Measurements from ENCODE around the gene ASCC3.
"Not testable (repeated sequence)": the region's sequence is repeated elsewhere in the genome, so short reads cannot be mapped to it uniquely, and the experiment has no call there.

Gene ASCC3

GRCh38 chr6:100737720-100738119, 143.4 kb downstream of the ASCC3 start:
- H3K9ac ChIP-seq (ENCODE audit: low read depth in 1 of 2, low read length in 2 of 2); H3K27ac ChIP-seq (ENCODE audit: low read depth, low read length); H3K4me1 ChIP-seq (ENCODE audit: control insufficient read depth in 1 of 2, insufficient read depth in 2 of 2, low read length in 2 of 2); H3K4me3 ChIP-seq (ENCODE audit: low read depth in 1 of 2, low read length in 2 of 2); H3K27me3 ChIP-seq (ENCODE audit: control insufficient read depth in 1 of 2, insufficient read depth in 2 of 2, low read length in 2 of 2); H3K36me3 ChIP-seq (ENCODE audit: control insufficient read depth in 1 of 2, insufficient read depth in 2 of 2, low read length in 2 of 2); H3K9me3 ChIP-seq (ENCODE audit: control insufficient read depth in 1 of 2, low read length in 2 of 2): not testable (repeated sequence)

- Histone ChIP-seq H3K27ac (ENCODE audit: low read depth, low read length) (no peak overlapping the region), H3K9me3 (ENCODE audit: control insufficient read depth in 1 of 2, low read length in 2 of 2) (no peaks in the 10 kb centered on the region), H3K27me3 (ENCODE audit: control insufficient read depth in 1 of 2, insufficient read depth in 2 of 2, low read length in 2 of 2) (no peaks in the 10 kb centered on the region), H3K4me1 (ENCODE audit: control insufficient read depth in 1 of 2, insufficient read depth in 2 of 2, low read length in 2 of 2) (no peaks in the 10 kb centered on the region), H3K9ac (ENCODE audit: low read depth in 1 of 2, low read length in 2 of 2) (no peak overlapping the region), H3K36me3 (ENCODE audit: control insufficient read depth in 1 of 2, insufficient read depth in 2 of 2, low read length in 2 of 2) (no peaks in the 10 kb centered on the region), H3K4me3 (ENCODE audit: low read depth in 1 of 2, low read length in 2 of 2) (no peak overlapping the region)
Measured at GRCh38 chr6:100731411-100731810, 149.7 kb downstream of the ASCC3 start.

GRCh38 chr6:100730001-100730980, 150.8 kb downstream of the ASCC3 start:
- H3K27me3 ChIP-seq (ENCODE audit: control insufficient read depth in 1 of 2, insufficient read depth in 2 of 2, low read length in 2 of 2), result no peaks in the 10 kb centered on the region
- no peaks in the 10 kb centered on the region for H3K36me3 ChIP-seq (ENCODE audit: control insufficient read depth in 1 of 2, insufficient read depth in 2 of 2, low read length in 2 of 2)
- no peak overlapping the region for H3K27ac ChIP-seq (ENCODE audit: low read depth, low read length)
- no peaks in the 10 kb centered on the region for H3K4me1 ChIP-seq (ENCODE audit: control insufficient read depth in 1 of 2, insufficient read depth in 2 of 2, low read length in 2 of 2)
- H3K4me3 ChIP-seq (ENCODE audit: low read depth in 1 of 2, low read length in 2 of 2), result no peak overlapping the region
- no peak overlapping the region for H3K9ac ChIP-seq (ENCODE audit: low read depth in 1 of 2, low read length in 2 of 2)
- H3K9me3 ChIP-seq (ENCODE audit: control insufficient read depth in 1 of 2, low read length in 2 of 2), result no peaks in the 10 kb centered on the region

GRCh38 chr6:100726666-100727065, 154.5 kb downstream of the ASCC3 start:
- no peaks in the 10 kb centered on the region for H3K27me3 ChIP-seq (ENCODE audit: control insufficient read depth in 1 of 2, insufficient read depth in 2 of 2, low read length in 2 of 2)
- no peaks in the 10 kb centered on the region for H3K36me3 ChIP-seq (ENCODE audit: control insufficient read depth in 1 of 2, insufficient read depth in 2 of 2, low read length in 2 of 2)
- H3K9me3 ChIP-seq (ENCODE audit: control insufficient read depth in 1 of 2, low read length in 2 of 2), result no peaks in the 10 kb centered on the region
- H3K27ac ChIP-seq (ENCODE audit: low read depth, low read length), result no peak overlapping the region
- H3K4me1 ChIP-seq (ENCODE audit: control insufficient read depth in 1 of 2, insufficient read depth in 2 of 2, low read length in 2 of 2), result no peaks in the 10 kb centered on the region
- H3K9ac ChIP-seq (ENCODE audit: low read depth in 1 of 2, low read length in 2 of 2), result no peak overlapping the region
- H3K4me3 ChIP-seq (ENCODE audit: low read depth in 1 of 2, low read length in 2 of 2), result no peak overlapping the region

- Histone ChIP-seq H3K4me3 (ENCODE audit: low read depth in 1 of 2, low read length in 2 of 2) (no peak overlapping the region), H3K27ac (ENCODE audit: low read depth, low read length) (no peak overlapping the region), H3K4me1 (ENCODE audit: control insufficient read depth in 1 of 2, insufficient read depth in 2 of 2, low read length in 2 of 2) (peaks cover 0 to 5% of the 10 kb centered on the region in 2 donors), H3K36me3 (ENCODE audit: control insufficient read depth in 1 of 2, insufficient read depth in 2 of 2, low read length in 2 of 2) (no peaks in the 10 kb centered on the region), H3K9me3 (ENCODE audit: control insufficient read depth in 1 of 2, low read length in 2 of 2) (no peaks in the 10 kb centered on the region), H3K9ac (ENCODE audit: low read depth in 1 of 2, low read length in 2 of 2) (no peak overlapping the region), H3K27me3 (ENCODE audit: control insufficient read depth in 1 of 2, insufficient read depth in 2 of 2, low read length in 2 of 2) (no peaks in the 10 kb centered on the region)
Measured at GRCh38 chr6:100724696-100725095, 156.4 kb downstream of the ASCC3 start.

- H3K4me3 ChIP-seq (ENCODE audit: low read depth in 1 of 2, low read length in 2 of 2), result no peak overlapping the region
- H3K9ac ChIP-seq (ENCODE audit: low read depth in 1 of 2, low read length in 2 of 2), result no peak overlapping the region
- H3K27ac ChIP-seq (ENCODE audit: low read depth, low read length), result no peak overlapping the region
- H3K9me3 ChIP-seq (ENCODE audit: control insufficient read depth in 1 of 2, low read length in 2 of 2), result no peaks in the 10 kb centered on the region
- peaks cover 0 to 5% of the 10 kb centered on the region in 2 donors for H3K4me1 ChIP-seq (ENCODE audit: control insufficient read depth in 1 of 2, insufficient read depth in 2 of 2, low read length in 2 of 2)
- no peaks in the 10 kb centered on the region for H3K27me3 ChIP-seq (ENCODE audit: control insufficient read depth in 1 of 2, insufficient read depth in 2 of 2, low read length in 2 of 2)
- H3K36me3 ChIP-seq (ENCODE audit: control insufficient read depth in 1 of 2, insufficient read depth in 2 of 2, low read length in 2 of 2), result no peaks in the 10 kb centered on the region
Measured at GRCh38 chr6:100724222-100724621, 156.9 kb downstream of the ASCC3 start.

- H3K9me3 ChIP-seq (ENCODE audit: control insufficient read depth in 1 of 2, low read length in 2 of 2), result no peaks in the 10 kb centered on the region
- no peak overlapping the region for H3K9ac ChIP-seq (ENCODE audit: low read depth in 1 of 2, low read length in 2 of 2)
- H3K4me1 ChIP-seq (ENCODE audit: control insufficient read depth in 1 of 2, insufficient read depth in 2 of 2, low read length in 2 of 2), result peaks cover 0 to 5% of the 10 kb centered on the region in 2 donors
- H3K4me3 ChIP-seq (ENCODE audit: low read depth in 1 of 2, low read length in 2 of 2), result no peak overlapping the region
- H3K27me3 ChIP-seq (ENCODE audit: control insufficient read depth in 1 of 2, insufficient read depth in 2 of 2, low read length in 2 of 2), result no peaks in the 10 kb centered on the region
- no peak overlapping the region for H3K27ac ChIP-seq (ENCODE audit: low read depth, low read length)
- H3K36me3 ChIP-seq (ENCODE audit: control insufficient read depth in 1 of 2, insufficient read depth in 2 of 2, low read length in 2 of 2), result no peaks in the 10 kb centered on the region
Measured at GRCh38 chr6:100721256-100721655, 159.9 kb downstream of the ASCC3 start.

GRCh38 chr6:100719883-100720682, 161.0 kb downstream of the ASCC3 start:
- Histone ChIP-seq H3K4me3 (ENCODE audit: low read depth in 1 of 2, low read length in 2 of 2) (peak overlapping the region in 1 of 2 donors; percentile 18), H3K9me3 (ENCODE audit: control insufficient read depth in 1 of 2, low read length in 2 of 2) (no peaks in the 10 kb centered on the region), H3K27me3 (ENCODE audit: control insufficient read depth in 1 of 2, insufficient read depth in 2 of 2, low read length in 2 of 2) (no peaks in the 10 kb centered on the region), H3K9ac (ENCODE audit: low read depth in 1 of 2, low read length in 2 of 2) (no peak overlapping the region), H3K36me3 (ENCODE audit: control insufficient read depth in 1 of 2, insufficient read depth in 2 of 2, low read length in 2 of 2) (no peaks in the 10 kb centered on the region), H3K4me1 (ENCODE audit: control insufficient read depth in 1 of 2, insufficient read depth in 2 of 2, low read length in 2 of 2) (peaks cover 0 to 5% of the 10 kb centered on the region in 2 donors), H3K27ac (ENCODE audit: low read depth, low read length) (no peak overlapping the region)

GRCh38 chr6:100712997-100713396, 168.1 kb downstream of the ASCC3 start:
- no peaks in the 10 kb centered on the region for H3K27me3 ChIP-seq (ENCODE audit: control insufficient read depth in 1 of 2, insufficient read depth in 2 of 2, low read length in 2 of 2)
- peaks cover 0 to 4% of the 10 kb centered on the region in 2 donors for H3K36me3 ChIP-seq (ENCODE audit: control insufficient read depth in 1 of 2, insufficient read depth in 2 of 2, low read length in 2 of 2)
- H3K9ac ChIP-seq (ENCODE audit: low read depth in 1 of 2, low read length in 2 of 2), result no peak overlapping the region
- no peaks in the 10 kb centered on the region for H3K4me1 ChIP-seq (ENCODE audit: control insufficient read depth in 1 of 2, insufficient read depth in 2 of 2, low read length in 2 of 2)
- H3K9me3 ChIP-seq (ENCODE audit: control insufficient read depth in 1 of 2, low read length in 2 of 2), result no peaks in the 10 kb centered on the region
- H3K4me3 ChIP-seq (ENCODE audit: low read depth in 1 of 2, low read length in 2 of 2), result no peak overlapping the region
- no peak overlapping the region for H3K27ac ChIP-seq (ENCODE audit: low read depth, low read length)

- Histone ChIP-seq H3K27ac (ENCODE audit: low read depth, low read length) (no peak overlapping the region), H3K4me3 (ENCODE audit: low read depth in 1 of 2, low read length in 2 of 2) (no peak overlapping the region), H3K27me3 (ENCODE audit: control insufficient read depth in 1 of 2, insufficient read depth in 2 of 2, low read length in 2 of 2) (no peaks in the 10 kb centered on the region), H3K9ac (ENCODE audit: low read depth in 1 of 2, low read length in 2 of 2) (no peak overlapping the region), H3K4me1 (ENCODE audit: control insufficient read depth in 1 of 2, insufficient read depth in 2 of 2, low read length in 2 of 2) (no peaks in the 10 kb centered on the region), H3K36me3 (ENCODE audit: control insufficient read depth in 1 of 2, insufficient read depth in 2 of 2, low read length in 2 of 2) (peaks cover 3 to 4% of the 10 kb centered on the region in 2 donors), H3K9me3 (ENCODE audit: control insufficient read depth in 1 of 2, low read length in 2 of 2) (no peaks in the 10 kb centered on the region)
Measured at GRCh38 chr6:100706491-100706890, 174.6 kb downstream of the ASCC3 start.

All from duodenal mucosa (tissue), 2 donors.